Activated CD4-positive, alpha-beta T cell treated with anti-CD3 and anti-CD28 coated beads, Interleukin-2, Interleukin-6, amounts not matched to agents 100 ng/mL and 50 ng/mL, durations not matched to agents 16 hours and 8 hours (primary cell): ENCODE data around the gene CCDC85C.

Source experiments
- DNase-seq: peaks from one replicate; pipeline ENCODE4 v3.0.0-alpha.2; 2020

The CCDC85C gene

GRCh38 chr14:99519931-99520421, 84.0 kb downstream of the CCDC85C start:
- DNase-seq: no peak

DNA sequence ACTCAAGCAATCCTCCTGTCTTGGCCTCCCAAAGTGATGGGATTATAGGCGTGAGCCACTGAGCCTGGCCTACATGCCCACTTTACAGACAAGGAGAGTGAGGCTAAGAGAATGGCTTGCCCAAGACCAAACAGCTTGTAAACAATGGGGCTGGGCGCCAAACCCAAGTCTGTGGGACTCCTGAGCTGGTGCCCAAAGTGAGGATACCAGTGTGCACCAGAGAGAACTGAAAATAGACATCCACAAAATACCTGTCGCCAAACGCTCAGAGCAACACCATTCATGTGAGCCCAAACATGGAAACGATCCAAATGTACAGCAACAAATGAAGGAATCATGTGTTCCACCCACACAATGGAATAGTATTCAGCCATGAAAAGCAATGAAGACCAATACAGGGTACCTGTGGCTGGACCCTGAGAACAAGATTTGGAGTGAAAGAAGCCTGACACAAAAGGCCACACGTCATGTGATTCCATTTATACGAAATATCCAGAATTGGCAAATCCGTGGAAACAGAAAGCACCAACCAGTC, 84.6 kb downstream of the CCDC85C start:
- DNase-seq: no peak

GRCh38 chr14:99518441-99519346, 85.3 kb downstream of the CCDC85C start:
- DNase-seq: peak; percentile 85

DNA sequence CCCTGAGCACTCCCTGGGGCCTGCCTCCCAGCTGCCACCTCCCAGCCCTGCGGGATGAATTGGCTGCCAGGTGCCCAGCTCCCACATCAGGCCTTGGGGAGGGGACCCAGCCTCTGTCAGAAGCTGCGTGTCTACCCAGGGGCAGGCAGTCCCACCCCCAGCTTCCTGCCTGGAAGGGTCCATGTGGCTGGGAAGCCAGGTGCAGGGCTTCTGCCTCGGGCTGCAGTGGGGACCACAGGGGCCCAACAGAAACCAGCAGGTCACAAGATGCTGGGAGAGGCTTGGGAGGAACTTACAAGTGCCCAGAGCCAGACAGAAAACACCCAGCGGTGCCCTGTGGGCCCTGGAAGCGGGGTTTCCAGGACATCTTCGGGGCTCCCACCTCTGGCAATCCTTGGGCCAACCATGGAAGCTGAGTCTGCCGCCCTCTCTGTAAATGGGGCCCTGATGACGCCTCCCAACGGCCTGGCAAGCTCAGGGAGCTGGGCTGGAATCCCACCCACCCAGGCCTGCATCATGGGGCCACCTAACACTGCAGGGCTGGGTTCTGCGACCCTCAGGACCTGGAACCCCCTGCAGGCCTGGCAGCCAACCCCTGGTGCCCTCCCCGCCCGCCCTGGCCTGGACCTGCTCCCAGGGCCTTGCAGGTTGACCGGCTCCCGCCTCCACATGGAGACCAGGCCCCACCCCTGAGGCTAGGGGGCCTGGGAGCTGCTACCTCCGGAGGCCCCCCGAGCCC, 86.2 kb downstream of the CCDC85C start:
- no peak for DNase-seq

DNA sequence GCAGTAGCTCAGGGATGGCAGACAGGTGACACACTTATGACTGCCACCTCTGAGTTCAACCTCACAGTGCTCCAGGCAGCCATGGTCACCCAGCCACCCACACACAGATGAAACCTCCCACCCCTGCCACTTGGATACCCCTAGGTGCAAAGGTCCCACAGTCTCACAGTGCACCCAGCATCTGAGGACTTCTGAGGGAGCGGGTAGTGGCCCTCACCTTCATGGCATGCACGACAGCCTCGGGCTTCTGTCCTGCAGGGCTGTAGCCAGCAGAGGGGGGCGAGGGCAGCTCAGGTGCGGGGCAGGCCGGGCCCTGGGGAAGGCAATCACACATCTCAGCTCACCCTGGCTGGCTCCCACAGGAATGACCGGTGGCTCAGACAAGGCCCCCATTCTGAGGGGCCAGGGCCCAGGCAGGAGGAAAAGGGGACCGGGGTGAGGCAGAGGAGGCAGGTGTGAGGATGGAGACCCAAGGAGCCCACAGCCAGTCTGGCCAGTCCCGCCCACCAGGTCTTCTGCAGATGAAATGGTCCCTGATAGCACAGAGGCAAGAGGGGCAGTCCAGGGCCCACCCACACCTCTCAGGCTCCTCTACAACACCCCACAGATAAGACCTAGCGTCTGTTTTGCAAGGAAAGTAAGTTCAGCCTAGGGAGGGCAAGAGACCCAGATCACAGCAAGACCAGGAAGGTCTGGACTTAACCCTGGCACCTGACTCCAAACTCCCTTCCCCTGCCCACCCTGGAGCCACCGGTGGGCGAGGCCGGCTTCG, 87.0 kb downstream of the CCDC85C start:
- DNase-seq: no peak

DNA sequence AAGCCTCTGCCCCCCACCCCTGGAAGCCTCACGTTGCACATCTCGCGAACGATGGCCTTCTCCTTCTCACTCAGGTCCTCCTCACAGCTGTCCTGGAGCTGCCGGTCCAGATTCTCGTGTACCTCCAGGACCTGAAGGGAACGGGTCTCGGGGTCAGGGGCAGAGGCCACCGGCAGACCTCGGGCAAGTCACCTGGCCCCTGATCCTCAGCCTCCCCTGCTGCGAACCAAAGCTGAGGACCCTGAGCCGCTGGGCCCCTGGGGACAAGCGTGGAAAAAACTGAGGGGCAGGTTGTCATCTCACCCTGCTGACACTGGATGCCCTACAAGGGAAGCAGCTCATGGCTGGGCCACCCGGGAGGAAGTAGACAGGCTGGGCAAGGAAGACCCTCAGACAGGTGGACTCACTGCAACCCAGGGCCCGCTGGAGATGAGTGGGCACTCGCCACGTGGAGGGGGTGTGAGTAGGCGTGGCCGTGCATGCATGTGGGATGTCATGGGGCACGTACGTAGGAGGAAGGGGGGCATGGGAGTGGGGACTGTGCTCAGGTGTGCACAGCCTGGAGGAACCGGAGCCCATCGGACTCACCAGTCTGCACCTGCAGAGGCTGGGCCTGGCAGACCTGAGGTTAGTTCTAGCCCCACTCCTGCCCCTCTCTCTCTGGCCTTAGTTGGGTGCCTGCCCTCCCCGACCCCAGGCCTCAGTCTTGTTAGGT, 87.7 kb downstream of the CCDC85C start:
- no peak for DNase-seq

DNA sequence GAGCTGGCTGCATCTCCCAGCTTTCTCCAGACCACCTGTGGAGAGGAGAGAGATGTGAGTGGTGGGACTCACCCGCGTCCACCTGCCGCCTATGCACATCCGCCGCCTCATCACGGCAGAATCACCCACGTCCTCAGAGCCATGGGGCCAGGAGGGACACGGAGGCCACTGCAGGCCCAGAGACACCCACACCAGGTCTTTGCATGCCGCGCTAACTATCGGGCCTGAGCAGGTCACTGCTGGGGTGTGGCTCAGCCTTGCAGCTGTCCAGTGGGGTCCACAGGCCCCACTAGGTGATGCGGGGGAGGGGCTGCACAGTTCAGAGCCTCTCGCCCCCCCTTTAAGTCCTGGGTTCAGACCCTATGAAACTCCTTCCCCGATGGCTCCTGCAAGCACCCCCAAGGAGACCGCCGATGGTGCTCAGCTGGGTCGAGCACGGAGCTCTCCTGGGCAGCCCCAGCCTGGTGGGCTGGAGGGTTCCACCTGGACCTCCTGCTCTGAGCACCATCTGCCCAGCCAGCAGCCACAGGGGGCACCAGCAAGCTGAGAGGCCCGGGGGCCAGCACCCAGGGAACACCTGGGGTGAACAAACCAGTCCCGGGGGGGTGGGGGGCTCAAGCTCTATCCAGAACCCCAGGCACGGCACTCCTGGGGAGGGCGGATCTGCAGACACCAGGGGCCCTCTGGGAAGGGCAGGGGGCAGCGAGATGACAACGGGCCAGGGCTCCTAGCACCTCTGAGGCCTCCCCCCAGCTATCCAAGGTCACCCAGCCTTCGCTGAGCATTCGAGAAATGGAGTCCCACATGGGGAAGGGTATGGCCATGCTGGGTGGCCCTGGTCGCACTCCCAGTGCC, 88.5 kb downstream of the CCDC85C start:
- DNase-seq: no peak

GRCh38 chr14:99514552-99515300, 89.3 kb downstream of the CCDC85C start:
- no peak for DNase-seq

GRCh38 chr14:99513946-99514551, 90.0 kb downstream of the CCDC85C start:
- no peak for DNase-seq

- no peak for DNase-seq
Observed at GRCh38 chr14:99513183-99513694, 90.8 kb downstream of the CCDC85C start.

DNA sequence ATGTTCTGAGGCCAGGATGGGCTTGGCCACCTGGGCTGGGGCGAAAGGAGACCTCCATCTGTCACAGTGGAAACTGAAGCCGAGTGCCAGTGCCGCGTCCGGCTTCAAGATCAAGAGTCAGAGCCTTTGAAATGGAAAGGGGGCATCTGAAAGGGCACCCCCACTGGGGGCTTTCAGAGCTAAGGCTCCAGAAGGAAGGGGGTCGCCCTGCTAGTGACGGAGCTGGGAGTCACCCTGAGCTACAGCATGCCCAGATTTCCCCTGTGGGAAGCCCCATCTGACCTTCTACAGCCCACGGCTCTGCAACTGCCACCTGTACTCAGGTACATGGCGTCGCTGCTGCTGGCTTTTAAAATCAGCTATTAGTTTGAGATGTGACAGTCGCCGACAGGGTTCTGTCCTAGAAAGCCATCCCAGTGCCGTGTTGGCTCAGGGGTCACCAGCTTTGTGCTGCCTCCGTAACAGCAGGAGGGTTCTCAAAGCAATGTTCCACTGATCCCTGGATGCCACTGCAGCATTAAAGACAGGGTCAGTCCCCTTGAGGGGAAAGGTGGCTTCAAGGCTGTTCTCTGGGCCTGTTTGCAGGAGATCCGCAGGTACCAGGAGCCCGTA, 91.3 kb downstream of the CCDC85C start:
- no peak for DNase-seq

DNA sequence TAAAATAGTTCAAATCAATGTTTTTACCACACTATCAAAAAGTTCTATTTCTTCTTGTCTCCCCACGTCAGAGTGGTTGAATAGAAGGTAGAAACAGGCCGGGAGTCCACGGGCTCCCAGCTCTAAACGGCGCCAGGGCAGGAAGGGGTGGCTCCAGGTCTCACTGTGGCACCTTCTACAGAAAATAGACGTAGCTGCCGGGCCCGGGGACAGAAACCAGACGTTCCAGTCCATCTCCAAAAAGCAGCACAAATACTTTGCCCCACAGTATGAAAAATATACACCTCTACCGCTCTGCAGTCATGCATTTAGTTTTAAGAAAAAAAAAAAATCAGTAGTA, 91.9 kb downstream of the CCDC85C start:
- DNase-seq: no peak

DNA sequence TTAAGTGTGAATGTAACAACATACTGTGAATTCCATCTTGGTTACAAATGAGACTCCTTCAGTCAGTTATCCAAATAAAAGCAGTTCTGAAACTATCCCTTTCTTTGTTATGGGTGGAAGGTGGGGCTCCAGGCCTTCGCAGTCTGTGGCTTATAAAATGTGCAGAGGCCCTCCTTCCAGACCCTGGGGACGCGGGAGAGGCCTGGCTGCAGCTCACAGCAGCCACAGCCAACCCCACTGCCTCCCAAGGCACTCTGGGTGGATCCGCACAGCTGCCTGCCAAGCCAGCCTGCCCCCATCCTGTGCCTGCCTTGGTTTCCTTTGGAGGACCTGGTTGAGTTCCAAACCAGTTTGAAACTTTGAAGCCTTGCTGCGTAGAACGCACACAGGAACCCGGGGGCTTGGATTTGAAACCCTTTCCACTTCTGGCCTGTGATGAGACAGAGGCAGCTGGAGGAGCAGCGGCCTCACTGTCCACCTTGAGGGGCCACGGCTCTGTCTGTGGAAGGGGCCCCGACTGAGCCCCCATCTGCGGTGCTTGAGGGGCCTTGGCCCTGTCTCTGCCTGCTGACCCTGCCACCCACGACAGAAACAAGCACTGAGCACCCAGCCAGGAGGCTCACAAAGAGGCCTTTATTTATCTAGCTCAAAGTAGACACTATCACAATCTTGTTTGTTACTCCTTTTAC, 92.4 kb downstream of the CCDC85C start:
- no peak for DNase-seq

- DNase-seq: no peak
Observed at GRCh38 chr14:99510556-99511139, 93.4 kb downstream of the CCDC85C start.

GRCh38 chr14:99509871-99510555, 94.0 kb downstream of the CCDC85C start:
- DNase-seq: no peak

DNA sequence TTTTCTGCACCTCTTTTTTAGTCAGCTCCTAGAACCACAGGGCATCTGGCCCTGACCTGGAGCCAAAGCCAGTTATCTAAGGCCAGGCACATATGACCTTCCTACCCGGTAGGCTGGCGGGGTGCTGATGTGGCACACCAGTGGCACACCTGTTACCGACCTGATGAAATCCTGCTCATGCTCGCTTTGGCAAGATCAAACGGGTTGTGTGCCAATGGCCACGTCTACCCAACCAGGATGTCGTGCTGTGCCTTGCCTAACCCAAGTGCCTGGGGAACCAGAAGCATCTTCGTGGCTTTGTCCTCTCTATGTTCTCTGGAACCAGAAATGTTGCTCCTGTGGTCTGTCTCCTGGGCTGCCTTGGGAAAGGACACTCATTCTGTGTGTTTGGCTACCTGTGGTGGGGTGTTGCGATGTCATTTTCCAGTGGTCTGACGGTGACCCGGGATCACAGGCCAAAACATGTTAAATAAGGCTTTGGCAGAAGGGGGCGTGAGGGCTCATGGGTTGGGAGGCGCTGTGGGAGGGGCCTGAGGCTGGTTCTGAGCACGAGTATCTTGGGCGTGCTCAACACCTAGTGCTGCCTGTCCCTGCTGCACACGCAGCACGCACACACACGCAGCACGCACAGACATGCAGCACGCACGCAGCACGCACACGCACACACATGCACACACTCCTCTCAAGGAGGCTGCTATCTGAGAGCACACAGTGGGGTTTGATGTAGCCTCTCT, 94.9 kb downstream of the CCDC85C start:
- no peak for DNase-seq
